HepG2 (cell line): Measurements from ENCODE around the gene HORMAD2. TPM values are rescaled to one million over a fixed set of nuclear protein-coding genes. Genes with fewer than 3 reads are reported as not detected.

Experiments used
- ATF7-NPFF ChIP-seq: sonication (generic); formaldehyde crosslinking; IDR thresholded peaks from 2 replicates; pipeline ENCODE4 v1.8.1; 2023; ENCODE audit warnings: mild to moderate bottlenecking, low read depth, missing genetic modification reagents, moderate library complexity
- CAMTA2 ChIP-seq: sonication (generic); formaldehyde crosslinking; IDR thresholded peaks from 2 replicates; pipeline ENCODE4 v1.4.0; 2020; ENCODE audit warnings: mild to moderate bottlenecking, missing genetic modification reagents, borderline replicate concordance
- E2F5 ChIP-seq: sonication (generic); formaldehyde crosslinking; conservative IDR thresholded peaks from 2 replicates; pipeline ENCODE4 v1.4.0; 2020; ENCODE audit warnings: missing genetic modification reagents
- ETS1 ChIP-seq: sonication (generic); formaldehyde crosslinking; IDR thresholded peaks from 2 replicates; pipeline ENCODE4 v1.4.0; 2020; ENCODE audit warnings: missing genetic modification reagents
- HDAC1 ChIP-seq: sonication (generic); formaldehyde crosslinking; IDR thresholded peaks from 2 replicates; pipeline ENCODE4 v1.5.1; 2020; ENCODE audit warnings: mild to moderate bottlenecking, missing genetic modification reagents
- NFYB ChIP-seq: sonication (generic); formaldehyde crosslinking; IDR thresholded peaks from 2 replicates; pipeline ENCODE4 v1.4.0; 2020; ENCODE audit warnings: missing genetic modification reagents
- PAXIP1 ChIP-seq: sonication (generic); formaldehyde crosslinking; conservative IDR thresholded peaks from 2 replicates; pipeline ENCODE4 v1.4.0; 2020; ENCODE audit warnings: mild to moderate bottlenecking, missing genetic modification reagents, moderate library complexity
- PCBP2 ChIP-seq: fragments of 200-400 bp; formaldehyde crosslinking; optimal IDR thresholded peaks from 2 replicates; pipeline ENCODE3; 2018; ENCODE audit warnings: low read length, low read depth; ENCODE audit not compliant: poor library complexity, severe bottlenecking
- RBM22 ChIP-seq: fragments of 200-400 bp; formaldehyde crosslinking; optimal IDR thresholded peaks from 2 replicates; pipeline ENCODE3; 2017; ENCODE audit warnings: mild to moderate bottlenecking, low read length, moderate library complexity
- RFX1 ChIP-seq: fragments of 450-650 bp; IDR thresholded peaks from 2 replicates; pipeline ENCODE4 v1.6.1; 2017
- RXRB ChIP-seq: IDR thresholded peaks from 2 replicates; pipeline ENCODE4 v1.6.1; 2016; ENCODE audit warnings: borderline replicate concordance, missing genetic modification reagents, missing compliant biosample characterization
- SALL1 ChIP-seq: sonication (generic); formaldehyde crosslinking; IDR thresholded peaks from 2 replicates; pipeline ENCODE4 v1.8.0; 2022; ENCODE audit warnings: mild to moderate bottlenecking, missing genetic modification reagents
- SRSF9 ChIP-seq: fragments of 200-400 bp; formaldehyde crosslinking; IDR thresholded peaks from 2 replicates; pipeline ENCODE4 v1.6.1; 2018; ENCODE audit warnings: borderline replicate concordance, mild to moderate bottlenecking, low read depth, low read length; ENCODE audit not compliant: insufficient read depth, poor library complexity, severe bottlenecking
- TFDP2 ChIP-seq: sonication (generic); formaldehyde crosslinking; IDR thresholded peaks from 2 replicates; pipeline ENCODE4 v1.4.0; 2020; ENCODE audit warnings: missing genetic modification reagents
- ZNF121 ChIP-seq: sonication (generic); formaldehyde crosslinking; IDR thresholded peaks from 2 replicates; pipeline ENCODE4 v1.5.0; 2020; ENCODE audit warnings: mild to moderate bottlenecking, missing genetic modification reagents
- ZNF275 ChIP-seq: sonication (generic); formaldehyde crosslinking; IDR thresholded peaks from 2 replicates; pipeline ENCODE4 v1.8.0; 2022; ENCODE audit warnings: missing genetic modification reagents, mild to moderate bottlenecking, inconsistent platforms, borderline replicate concordance
- ZSCAN5A ChIP-seq: sonication (generic); formaldehyde crosslinking; IDR thresholded peaks from 2 replicates; pipeline ENCODE4 v1.8.0; 2022; ENCODE audit warnings: mild to moderate bottlenecking, missing genetic modification reagents, borderline replicate concordance
- polyA plus RNA-seq, 8 experiments: library from polyadenylated mRNA; depleted of rRNA in 3 of 8; stranded (reverse) in 7 of 8; unstranded in 1 of 8; fragments of >200 nt; fragmentation: Illumina TruSeq in 4 of 8; extraction: Trizol in 4 of 8; gene quantifications; 2 replicates each; pipeline versions ENCODE4 v1.2.1 to v1.2.3, GENCODE V29; 2011 to 2016; ENCODE audit warnings: low read depth in 4 of 8, missing spikeins in 1 of 8, mixed read lengths in 1 of 8; ENCODE audit not compliant: insufficient read depth in 1 of 8
- total RNA-seq, 5 experiments: library from RNA; depleted of rRNA; stranded (reverse); fragments of >200 nt; fragmentation: Illumina TruSeq; extraction: Trizol; gene quantifications; 2 replicates each; pipeline ENCODE4 v1.2.3, GENCODE V29; 2016; ENCODE audit warnings: low read depth in 1 of 5

HORMAD2 gene
- total and polyA plus RNA-seq, 2 of the 13 experiments (the other 11 are each of a cell fraction or from before 2014, with no cell fraction given) = not detected

- TF ChIP-seq ZNF275 (no peak), RBM22 (no peak), RXRB (CRISPR knock-in tag) (peak; percentile 55; the same call in 1 of the 2 replicates), ZNF121 (no peak), PCBP2 (no peak), TFDP2 (CRISPR knock-in tag) (no peak), ATF7-NPFF (no peak), PAXIP1 (CRISPR knock-in tag) (peak; percentile 57), ETS1 (CRISPR knock-in tag) (no peak), HDAC1 (CRISPR knock-in tag) (no peak; the same call in 1 of the 2 replicates), CAMTA2 (CRISPR knock-in tag) (no peak), E2F5 (CRISPR knock-in tag) (no peak), ZSCAN5A (no peak), SRSF9 (no peak), RFX1 (no peak), SALL1 (CRISPR knock-in tag) (no peak), NFYB (no peak)
Observed at GRCh38 chr22:30210235-30210909, 130.1 kb downstream of the HORMAD2 start (continued).
